Heart left ventricle (tissue), 13 donors: ENCODE results near the gene EEF1AKMT3.

Source experiments
- CTCF ChIP-seq, 12 donors: fragments of 200-600 bp; sonication (generic) in 4 of 12; IDR thresholded peaks; one replicate each; pipeline versions ENCODE4 v1.5.0 to v1.8.0; 2018 to 2022; ENCODE audit warnings: antibody characterized with exemption in 12 of 12, mild to moderate bottlenecking in 5 of 12
- POLR2A ChIP-seq, 2 donors: fragments of 450-650 bp; IDR thresholded peaks; one replicate each; pipeline ENCODE4 v1.6.1; 2017; ENCODE audit warnings: antibody characterized with exemption in 2 of 2, mild to moderate bottlenecking in 2 of 2, moderate library complexity in 2 of 2
- donor health status: ischemic (EF 13 %, LVEDD 7.1; RV severe dilation, severe dysfunction).
- donor health status: DM: no; HTN: yes; CAD: no.
- donor health status: DM: no; HTN: no; CAD: no.
- donor health status: ischemic (EF 25% LVEDD 6.9; RV normal size, moderate dysfunction).
- donor health status: ischemic (EF 25% LVEDD 5.7; RV mildly dilated, moderate dysfunction).
- donor health status: ischemic (EF 35%, LVEDD 5.7; RV mildly dilated, moderate dysfunction).
- donor health status: nonischemic (EF 11% LVEDD 7.7; RV severe dilation, severe dysfunction).
- donor health status: DM: yes; HTN: yes; CAD: no.
- donor health status: PGD.
- donor health status: ischemic (EF 29% LVEDD 5.4; RV normal size, mild dysfunction).
- donor health status: nonischemic (EF 23%, LVEDD 6.1; RV moderate dilation, normal function).

GRCh38 chr12:57761391-57761998 lies 10.9 kb upstream of the EEF1AKMT3 start:
- TF ChIP-seq POLR2A (IDR thresholded peaks at IDR 0.05) (no peak), CTCF (IDR thresholded peaks at IDR 0.05) (no peak)
